HG02763 (cell line): Measurements from ENCODE around the gene INCENP.
"Not testable (repeated sequence)": the region's sequence is repeated elsewhere in the genome, so short reads cannot be mapped to it uniquely, and the experiment has no call there.

Experiments used
- ATAC-seq: cut with Tn5 transposase; IDR thresholded peaks from one replicate; pipeline ENCODE4 v1.9.1; 2021; ENCODE audit warnings: mild to moderate bottlenecking, moderate library complexity; ENCODE audit not compliant: unreplicated experiment

INCENP gene

DNA sequence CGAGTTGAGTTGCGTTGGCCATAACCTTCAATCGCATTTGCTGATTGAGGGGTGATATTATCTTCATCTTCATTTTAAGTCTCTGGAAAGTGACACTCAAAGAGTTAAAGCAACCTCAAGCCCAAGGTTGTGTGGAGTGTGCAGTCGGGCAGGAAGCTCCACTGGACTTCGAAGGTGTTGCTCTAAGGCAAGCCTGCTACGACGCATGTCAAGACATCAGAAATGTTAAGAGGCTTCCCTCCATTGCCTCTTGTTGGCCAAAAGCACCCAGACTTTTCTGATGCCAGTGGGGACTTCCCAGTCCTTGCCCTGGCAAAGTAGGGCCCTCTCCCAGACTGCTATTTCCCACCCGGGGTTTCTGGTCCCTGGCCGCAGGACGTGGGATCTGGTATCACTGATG, 42.6 kb downstream of the INCENP start:
- ATAC-seq = no peak

GRCh38 chr11:62169448-62169847, 45.6 kb downstream of the INCENP start:
- ATAC-seq = no peak

GRCh38 chr11:62169935-62170334, 46.1 kb downstream of the INCENP start:
- no peak for ATAC-seq

- no peak for ATAC-seq
Observed at GRCh38 chr11:62171261-62171723, 47.5 kb downstream of the INCENP start.

DNA sequence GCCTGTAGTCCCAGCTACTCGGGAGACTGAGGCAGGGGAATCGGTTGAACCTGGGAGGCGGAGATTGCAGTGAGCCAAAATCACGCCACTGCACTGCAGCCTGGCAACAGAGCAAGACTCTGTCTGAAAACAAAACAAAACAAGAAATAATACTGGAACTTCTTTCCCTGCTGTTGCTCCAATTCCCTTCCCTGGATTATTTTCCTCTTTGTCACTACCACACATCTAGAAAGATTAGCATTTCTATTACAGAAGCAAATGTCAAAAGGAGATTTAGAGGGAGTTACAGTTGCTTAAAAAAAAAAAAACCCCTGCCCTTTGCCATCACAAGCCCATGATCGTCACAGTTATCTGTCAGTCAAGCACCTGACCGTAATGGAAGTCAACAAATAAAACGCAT, 48.5 kb downstream of the INCENP start:
- ATAC-seq = no peak

GRCh38 chr11:62176766-62177165, 53.0 kb downstream of the INCENP start:
- ATAC-seq = no peak

DNA sequence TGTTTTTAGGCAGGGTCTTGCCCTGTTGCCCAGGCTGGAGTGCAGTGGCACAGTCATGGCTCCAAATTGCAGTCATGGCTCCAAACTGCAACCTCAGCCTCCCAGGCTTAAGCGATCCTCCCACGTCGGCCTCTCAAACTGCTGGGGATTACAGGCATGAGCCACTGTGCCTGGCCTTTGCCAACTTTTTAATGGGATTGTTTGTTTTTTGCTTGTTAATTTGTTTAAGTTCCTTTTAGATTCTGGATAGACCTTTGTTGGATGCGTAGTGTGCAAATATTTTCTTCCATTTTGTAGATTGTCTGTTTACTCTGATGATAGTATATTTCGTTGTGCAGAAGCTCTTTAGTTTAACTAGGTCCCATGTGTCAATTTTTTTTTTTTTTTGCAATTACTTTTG, 56.2 kb downstream of the INCENP start:
- no peak for ATAC-seq

- ATAC-seq = no peak
Observed at GRCh38 chr11:62181097-62181496, 57.3 kb downstream of the INCENP start.

DNA sequence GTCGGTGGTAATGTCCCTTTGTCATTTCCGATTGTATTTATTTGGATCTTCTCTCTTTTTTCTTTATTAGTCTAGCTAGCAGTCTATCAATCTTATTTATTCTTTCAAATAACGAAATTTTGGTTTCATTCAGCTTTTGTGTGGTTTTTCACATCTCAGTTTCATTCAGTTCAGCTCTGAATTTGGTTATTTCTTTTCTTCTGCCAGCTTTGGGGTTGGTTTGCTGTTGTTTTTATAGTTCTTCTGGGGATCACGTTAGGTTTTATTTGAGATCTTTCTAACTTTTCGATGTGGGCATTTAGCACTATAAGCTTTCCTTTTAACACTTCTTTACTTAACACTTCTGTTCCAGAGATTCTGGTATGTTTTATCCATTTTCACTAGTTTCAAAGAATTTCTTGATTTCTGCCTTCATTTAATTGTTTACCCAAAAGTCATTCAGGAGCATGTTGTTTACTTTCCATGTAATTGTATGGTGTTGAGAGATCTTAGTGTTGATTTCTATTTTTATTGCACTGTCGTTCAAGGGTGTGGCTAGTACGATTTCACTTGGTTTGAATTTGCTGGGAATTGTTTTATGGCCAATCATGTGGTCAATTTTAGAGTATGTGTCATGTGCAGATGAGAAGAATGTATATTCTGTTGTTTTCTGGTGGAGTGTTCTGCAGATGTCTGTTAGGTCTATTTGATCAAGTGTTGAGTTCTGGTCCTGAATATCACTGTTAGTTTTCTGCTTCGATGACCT, 58.5 kb downstream of the INCENP start:
- ATAC-seq = no peak

GRCh38 chr11:62186195-62186594, 62.4 kb downstream of the INCENP start:
- ATAC-seq = no peak

GRCh38 chr11:62190011-62190410, 66.2 kb downstream of the INCENP start, which contains the start of gene SCGB1D1:
SCGB1D1 (plus strand) TSS chr11:62190216; CDS start chr11:62190285, 69 bp downstream.
- no peak for ATAC-seq

DNA sequence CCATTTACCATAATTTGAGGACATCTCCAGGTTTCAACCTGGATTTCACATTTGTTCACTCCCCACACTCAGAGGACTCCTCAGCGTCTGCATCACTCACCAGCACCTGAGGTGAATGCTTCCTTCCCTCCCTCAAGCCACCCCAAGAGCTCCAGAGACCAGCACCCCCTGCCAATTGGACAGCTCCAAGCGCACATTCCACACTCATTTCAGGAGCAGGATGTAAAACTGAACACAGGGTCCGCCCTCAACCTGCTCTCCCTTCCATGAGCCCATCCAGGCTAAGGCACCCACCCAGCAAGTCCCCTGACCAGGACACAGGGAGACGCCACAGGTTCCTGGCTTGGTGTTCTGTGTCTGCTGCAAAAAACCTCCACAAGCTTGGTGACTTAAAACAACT, 70.1 kb downstream of the INCENP start:
- ATAC-seq = no peak

DNA sequence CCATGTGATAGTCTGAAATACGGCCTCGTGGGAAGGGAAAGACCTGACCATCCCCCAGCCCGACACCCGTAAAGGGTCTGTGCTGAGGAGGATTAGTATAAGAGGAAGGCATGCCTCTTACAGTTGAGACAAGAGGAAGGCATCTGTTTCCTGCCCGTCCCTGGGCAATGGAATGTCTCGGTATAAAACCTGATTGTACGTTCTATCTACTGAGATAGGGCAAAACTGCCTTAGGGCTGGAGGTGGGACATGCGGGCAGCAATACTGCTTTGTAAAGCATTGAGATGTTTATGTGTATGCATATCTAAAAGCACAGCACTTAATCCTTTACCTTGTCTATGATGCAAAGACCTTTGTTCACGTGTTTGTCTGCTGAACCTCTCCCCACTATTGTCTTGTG, 71.2 kb downstream of the INCENP start:
- not testable (repeated sequence) for ATAC-seq

GRCh38 chr11:62195945-62196344, 72.1 kb downstream of the INCENP start:
- no peak for ATAC-seq

DNA sequence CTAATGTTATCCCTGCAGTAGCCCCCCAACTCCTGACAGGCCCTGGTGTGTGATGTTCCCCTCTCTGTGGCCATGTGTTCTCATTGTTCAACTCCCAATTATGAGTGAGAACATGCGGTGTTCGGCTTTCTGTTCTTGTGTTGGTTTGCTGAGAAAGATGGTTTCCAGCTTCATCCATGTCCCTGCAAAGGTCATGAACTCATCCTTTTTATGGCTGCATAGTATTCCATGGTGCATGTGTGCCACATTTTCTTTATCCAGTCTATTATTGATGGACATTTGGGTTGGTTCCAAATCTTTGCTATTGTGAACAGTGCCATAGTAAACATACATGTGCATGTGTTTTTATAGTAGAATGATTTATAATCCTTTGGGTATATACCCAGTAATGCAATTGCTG, 73.6 kb downstream of the INCENP start:
- not testable (repeated sequence) for ATAC-seq

DNA sequence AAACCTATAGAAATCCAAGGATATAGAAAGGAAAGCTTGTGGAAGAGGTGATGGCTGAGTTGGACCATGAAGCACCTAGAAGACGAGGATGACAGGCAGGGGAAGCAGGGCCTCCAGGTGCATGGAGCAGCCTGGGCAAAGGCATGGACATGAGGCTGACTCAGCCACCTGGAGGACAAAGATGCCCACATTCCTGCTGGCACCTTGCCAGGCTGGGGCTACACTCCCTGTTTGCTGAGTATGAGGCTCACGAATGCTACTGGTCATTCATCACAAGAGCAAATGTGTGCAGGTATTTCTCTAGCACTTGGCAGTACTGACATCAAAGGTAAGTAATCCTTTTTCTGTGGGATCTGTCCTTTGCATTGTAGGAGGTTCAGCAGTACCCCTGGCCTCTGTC, 77.6 kb downstream of the INCENP start:
- no peak for ATAC-seq
